Activated CD8-positive, alpha-beta T cell treated with anti-CD3 and anti-CD28 coated beads, Interleukin-2, amount 10 ng/mL, durations not matched to agents 7 days and 5 days (primary cell): ENCODE results near the gene TRIM38. TPM values are rescaled to one million over a fixed set of nuclear protein-coding genes. Genes with fewer than 3 reads are reported as not detected.

Source experiments
- ATAC-seq: fragments of 150-1000 bp; cut with Tn5 transposase; one replicate; pipeline ENCODE4 v1.10.0; 2021; ENCODE audit warnings: moderate library complexity
- CTCF ChIA-PET: fragments of 350-600 bp; sonication (Branson Sonifier 250); formaldehyde crosslinking; loops from one replicate; lab custom pipeline; 2021; ENCODE audit warnings: antibody characterized with exemption; lab: Charles Lee
- POLR2A ChIA-PET: fragments of 350-600 bp; sonication (Branson Sonifier 250); formaldehyde crosslinking; loops from one replicate; lab custom pipeline; 2021; ENCODE audit warnings: antibody characterized with exemption; lab: Charles Lee
- DNase-seq: peaks from one replicate; pipeline ENCODE4 v3.0.0-alpha.2; 2020
- H3K27ac Mint-ChIP-seq: one replicate; pipeline ENCODE4 v1.8.0; 2021; ENCODE audit warnings: mild to moderate bottlenecking, mixed read lengths
- H3K27me3 Mint-ChIP-seq: one replicate; pipeline ENCODE4 v1.8.0; 2021; ENCODE audit warnings: low read depth, mixed read lengths
- H3K36me3 Mint-ChIP-seq: one replicate; pipeline ENCODE4 v1.8.0; 2021; ENCODE audit warnings: low read depth, mixed read lengths
- H3K4me1 Mint-ChIP-seq: one replicate; pipeline ENCODE4 v1.8.0; 2021; ENCODE audit warnings: low read depth, mixed read lengths
- H3K4me3 Mint-ChIP-seq: one replicate; pipeline ENCODE4 v1.8.0; 2021; ENCODE audit warnings: mild to moderate bottlenecking, mixed read lengths
- H3K9me3 Mint-ChIP-seq: one replicate; pipeline ENCODE4 v1.8.0; 2022; ENCODE audit warnings: mixed read lengths; ENCODE audit not compliant: insufficient read depth
- total RNA-seq, 2 experiments: library from RNA; stranded (reverse); gene quantifications; one replicate each; pipeline ENCODE4 v1.2.3, GENCODE V29; 2021

The TRIM38 gene
- total RNA-seq, 2 experiments from 2014 or later, result 19.1 to 19.5 TPM

- Mint-ChIP-seq H3K27me3 (peaks cover 3% of the 10 kb centered on the region), H3K4me1 (peaks cover 72% of the 10 kb centered on the region), H3K36me3 (peaks cover 20% of the 10 kb centered on the region), H3K4me3 (peak overlapping the region; percentile 41), H3K27ac (peak overlapping the region; percentile 99), H3K9me3 (no peaks in the 10 kb centered on the region)
- ATAC-seq (no peak), DNase-seq (no peak)
- ChIA-PET POLR2A (interaction anchor here (1.1 to 19.5 kb wide), 26 partner anchors 8 to 1865 kb away, joined by 3 to 1951 read pairs (median 30); a partner anchor contains a TSS), CTCF (interaction anchor here (1.4 kb wide), 1 partner anchor 11 kb away, joined by 4 read pairs; no protein-coding TSS in a partner anchor)
Measured at GRCh38 chr6:26028212-26028745, 65.7 kb downstream of the TRIM38 start.

DNA sequence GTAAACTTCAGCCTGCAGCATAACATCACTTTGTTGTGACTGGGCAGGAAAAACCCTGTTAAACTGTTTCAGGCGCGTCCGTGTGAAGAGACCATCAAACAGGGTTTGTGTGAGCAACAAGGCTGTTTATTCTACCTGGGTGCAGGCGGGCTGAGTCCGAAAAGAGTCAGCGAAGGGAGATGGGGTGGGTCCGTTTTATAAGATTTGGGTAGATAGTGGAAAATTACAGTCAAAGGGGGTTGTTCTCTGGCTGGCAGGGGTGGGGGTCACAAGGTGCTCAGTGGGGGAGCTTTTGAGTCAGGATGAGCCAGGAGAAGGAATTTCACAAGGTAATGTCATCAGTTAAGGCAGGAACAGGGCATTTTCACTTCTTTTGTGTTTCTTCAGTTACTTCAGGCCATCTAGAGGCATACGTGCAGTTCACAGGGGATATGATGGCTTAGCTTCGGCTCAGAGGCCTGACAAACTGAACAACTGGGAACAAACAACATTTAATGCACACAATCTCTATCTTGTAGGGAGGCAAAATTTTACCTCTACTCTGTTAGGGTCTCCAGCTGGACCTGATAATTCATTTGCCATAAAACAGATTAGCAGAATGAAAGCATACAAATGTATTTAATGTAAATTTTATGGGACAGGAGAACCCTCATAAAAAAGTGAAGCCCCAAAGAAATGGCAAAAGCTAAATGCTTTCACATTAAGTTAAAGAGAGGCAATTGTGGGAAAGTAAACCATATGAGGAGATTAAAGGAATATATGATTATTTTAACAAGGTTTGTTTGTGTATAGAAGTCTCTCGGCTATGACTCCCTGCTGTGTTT, 66.4 kb downstream of the TRIM38 start:
- H3K4me3 Mint-ChIP-seq, result peak overlapping the region; percentile 41
- H3K36me3 Mint-ChIP-seq, result peaks cover 21% of the 10 kb centered on the region
- H3K9me3 Mint-ChIP-seq, result no peaks in the 10 kb centered on the region
- ATAC-seq (no peak), DNase-seq (no peak)
- H3K27me3 Mint-ChIP-seq, result peaks cover 3% of the 10 kb centered on the region
- ChIA-PET POLR2A (interaction anchor here (0.7 to 19.5 kb wide), 23 partner anchors 9 to 1865 kb away, joined by 3 to 1951 read pairs (median 68); a partner anchor contains a TSS), CTCF (interaction anchor here (1.0 to 1.4 kb wide), 2 partner anchors 12 to 68 kb away, joined by 4 to 5 read pairs; no protein-coding TSS in a partner anchor)
- peaks cover 72% of the 10 kb centered on the region for H3K4me1 Mint-ChIP-seq
- H3K27ac Mint-ChIP-seq, result peak overlapping the region; percentile 99

DNA sequence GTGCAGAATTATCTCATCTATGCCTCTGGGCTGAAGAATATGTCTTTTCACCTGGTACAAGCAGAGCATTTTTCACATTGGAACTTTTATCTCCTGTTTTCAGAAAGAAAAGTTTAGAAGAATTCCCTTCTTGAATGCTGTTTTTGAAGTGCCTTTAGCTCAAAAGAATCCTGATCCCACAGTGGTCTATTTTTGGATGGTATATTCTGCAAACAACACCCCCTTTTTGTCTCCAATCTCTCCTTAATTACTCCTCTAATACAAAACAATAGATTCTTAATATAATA, 66.9 kb downstream of the TRIM38 start:
- peak overlapping the region; percentile 99 for H3K27ac Mint-ChIP-seq
- ATAC-seq (no peak), DNase-seq (no peak)
- H3K4me3 Mint-ChIP-seq, result no peak overlapping the region
- ChIA-PET CTCF (interaction anchor here (1.0 to 5.6 kb wide), 2 partner anchors 15 to 68 kb away, joined by 5 to 57 read pairs; a partner anchor contains a TSS), POLR2A (interaction anchor here (0.7 to 19.5 kb wide), 20 partner anchors 10 to 1864 kb away, joined by 3 to 1951 read pairs (median 85); a partner anchor contains a TSS)
- peaks cover 3% of the 10 kb centered on the region for H3K27me3 Mint-ChIP-seq
- peaks cover 72% of the 10 kb centered on the region for H3K4me1 Mint-ChIP-seq
- H3K36me3 Mint-ChIP-seq, result peaks cover 21% of the 10 kb centered on the region
- no peaks in the 10 kb centered on the region for H3K9me3 Mint-ChIP-seq

DNA sequence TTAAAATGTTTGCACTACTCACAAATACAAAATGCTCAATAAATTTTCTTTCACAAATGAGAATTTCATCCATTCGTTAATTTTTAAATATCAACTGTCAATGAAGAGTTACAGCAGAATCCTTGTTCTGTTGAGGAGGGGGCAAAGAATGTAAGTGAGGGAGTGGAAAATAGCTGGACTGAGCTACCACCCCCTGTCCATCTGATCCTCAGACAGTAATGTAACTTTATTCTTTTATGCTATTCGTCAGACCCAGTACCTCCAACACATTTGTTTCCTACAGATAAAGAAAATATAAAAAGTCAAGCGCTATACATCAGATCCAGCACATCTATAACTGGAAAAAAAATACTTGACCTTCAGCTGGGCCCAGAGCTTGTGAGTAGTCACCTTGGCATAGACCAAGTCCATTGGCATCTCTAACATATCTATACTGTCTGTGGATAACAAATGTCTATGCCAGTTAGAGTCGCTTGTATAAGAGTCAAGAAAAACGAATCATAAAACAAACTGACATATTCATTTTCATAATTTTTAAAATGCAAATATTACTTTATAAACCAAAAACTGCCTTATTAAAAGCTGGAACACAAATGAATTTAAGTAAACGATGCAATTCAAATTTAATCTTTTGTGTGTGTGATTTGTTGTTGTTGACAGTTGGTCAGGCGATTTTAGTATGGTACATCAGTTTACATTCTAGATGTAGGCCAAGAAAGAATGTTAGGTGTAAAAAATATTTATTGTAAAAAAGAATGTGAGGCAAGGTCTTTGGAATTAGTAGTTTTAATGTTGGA, 67.5 kb downstream of the TRIM38 start:
- ATAC-seq (no peak), DNase-seq (no peak)
- H3K36me3 Mint-ChIP-seq, result peaks cover 21% of the 10 kb centered on the region
- H3K4me3 Mint-ChIP-seq, result peak overlapping the region; percentile 93
- peaks cover 3% of the 10 kb centered on the region for H3K27me3 Mint-ChIP-seq
- no peaks in the 10 kb centered on the region for H3K9me3 Mint-ChIP-seq
- CTCF ChIA-PET, result interaction anchor here (1.0 to 5.6 kb wide), 3 partner anchors 10 to 67 kb away, joined by 5 to 57 read pairs (median 32); a partner anchor contains a TSS
- POLR2A ChIA-PET, result interaction anchor here (0.7 to 19.5 kb wide), 25 partner anchors 10 to 1864 kb away, joined by 3 to 1951 read pairs (median 59); a partner anchor contains a TSS
- H3K4me1 Mint-ChIP-seq, result peaks cover 73% of the 10 kb centered on the region
- H3K27ac Mint-ChIP-seq, result peak overlapping the region; percentile 99

DNA sequence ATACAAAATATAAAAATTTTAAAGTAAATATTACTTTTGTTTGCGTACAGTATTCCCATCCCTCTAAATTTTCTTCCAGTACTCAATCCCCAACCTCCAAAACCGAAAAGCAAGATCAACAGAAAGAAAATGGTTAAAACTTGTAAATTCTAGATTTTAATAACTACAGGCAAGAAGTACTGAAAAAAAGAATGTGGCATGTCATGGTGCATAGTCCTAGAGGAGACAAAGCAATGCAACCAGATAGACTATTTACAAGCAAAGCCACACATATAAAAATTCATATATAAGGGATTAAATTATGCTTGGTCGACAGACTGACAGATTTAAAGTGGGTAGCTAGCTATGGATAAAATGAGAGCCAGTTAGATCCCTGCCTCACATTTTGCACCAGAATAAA, 68.1 kb downstream of the TRIM38 start:
- Mint-ChIP-seq H3K4me3 (peak overlapping the region; percentile 93), H3K4me1 (peaks cover 71% of the 10 kb centered on the region), H3K36me3 (peaks cover 21% of the 10 kb centered on the region)

GRCh38 chr6:26031151-26031594, 68.6 kb downstream of the TRIM38 start:
- CTCF ChIA-PET, result interaction anchor here (1.7 to 5.6 kb wide), 5 partner anchors 11 to 92 kb away, joined by 3 to 57 read pairs (median 7); a partner anchor contains a TSS
- Mint-ChIP-seq H3K4me3 (peak overlapping the region; percentile 93), H3K27ac (peak overlapping the region; percentile 99), H3K27me3 (peaks cover 3% of the 10 kb centered on the region), H3K9me3 (no peaks in the 10 kb centered on the region), H3K4me1 (peaks cover 70% of the 10 kb centered on the region), H3K36me3 (peaks cover 21% of the 10 kb centered on the region)
- DNase-seq (no peak), ATAC-seq (no peak)
- POLR2A ChIA-PET, result interaction anchor here (0.6 to 19.5 kb wide), 43 partner anchors 9 to 1863 kb away, joined by 3 to 1951 read pairs (median 20); partner anchors contain the start of gene TRIM38

More for the DNA sequence above, 68.1 kb downstream of the TRIM38 start:
- DNase-seq, result no peak
- no peaks in the 10 kb centered on the region for H3K9me3 Mint-ChIP-seq
- POLR2A ChIA-PET, result interaction anchor here (0.7 to 19.5 kb wide), 38 partner anchors 10 to 1863 kb away, joined by 3 to 1951 read pairs (median 38); partner anchors contain the start of gene TRIM38
- peaks cover 3% of the 10 kb centered on the region for H3K27me3 Mint-ChIP-seq
- no peak for ATAC-seq
- peak overlapping the region; percentile 99 for H3K27ac Mint-ChIP-seq
- CTCF ChIA-PET, result interaction anchor here (1.7 to 5.6 kb wide), 4 partner anchors 11 to 93 kb away, joined by 3 to 57 read pairs (median 18); a partner anchor contains a TSS

- POLR2A ChIA-PET, result interaction anchor here (0.6 to 19.5 kb wide), 52 partner anchors 9 to 1862 kb away, joined by 3 to 1951 read pairs (median 10); partner anchors contain the start of gene TRIM38
- Mint-ChIP-seq H3K4me1 (peaks cover 68% of the 10 kb centered on the region), H3K27me3 (peaks cover 3% of the 10 kb centered on the region), H3K27ac (peak overlapping the region; percentile 99), H3K9me3 (no peaks in the 10 kb centered on the region), H3K36me3 (peaks cover 19% of the 10 kb centered on the region), H3K4me3 (peak overlapping the region; percentile 93)
- CTCF ChIA-PET, result interaction anchor here (1.7 to 5.6 kb wide), 5 partner anchors 12 to 92 kb away, joined by 3 to 57 read pairs (median 7); a partner anchor contains a TSS
- DNase-seq (peak; percentile 97), ATAC-seq (peak; percentile 66)
Measured at GRCh38 chr6:26031595-26032339, 69.2 kb downstream of the TRIM38 start.

DNA sequence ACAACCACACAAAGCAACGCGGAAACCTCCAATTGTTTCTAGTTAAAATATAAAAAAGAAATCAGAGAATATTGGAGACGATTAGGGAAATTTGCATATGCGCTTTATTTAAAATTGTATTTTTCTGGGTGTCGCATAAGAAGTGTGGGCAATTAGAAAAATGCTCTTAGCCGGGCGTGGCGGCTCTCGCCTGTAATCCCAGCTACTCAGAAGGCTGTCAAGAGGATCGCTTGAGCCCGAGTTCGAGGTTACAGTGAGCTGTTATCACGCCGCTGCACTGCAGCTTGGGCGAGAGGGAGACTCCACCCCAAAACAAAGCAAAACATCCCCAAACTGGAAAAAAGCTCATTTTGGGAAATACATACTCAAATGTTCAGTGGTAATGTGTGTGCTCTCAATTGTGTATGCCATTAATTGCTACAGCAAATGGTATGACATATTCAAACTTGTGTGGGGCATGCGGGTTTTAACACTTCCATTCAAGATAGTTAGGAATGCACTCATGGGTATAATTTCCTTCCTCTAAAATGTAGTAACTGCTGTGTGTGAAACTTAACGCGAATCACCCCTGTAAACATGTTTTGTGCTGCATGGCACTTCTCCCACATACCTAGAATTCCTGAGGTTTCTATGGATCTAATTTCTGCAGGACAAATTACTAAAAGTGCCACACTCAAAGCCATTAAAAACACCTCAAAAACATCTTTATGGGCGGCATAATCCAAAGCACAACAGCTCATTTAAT, 69.9 kb downstream of the TRIM38 start:
- POLR2A ChIA-PET, result interaction anchor here (0.6 to 19.5 kb wide), 49 partner anchors 8 to 1861 kb away, joined by 3 to 1951 read pairs (median 13); partner anchors contain the start of gene TRIM38
- peak; percentile 13 for ATAC-seq
- Mint-ChIP-seq H3K36me3 (peaks cover 13% of the 10 kb centered on the region), H3K4me1 (peaks cover 64% of the 10 kb centered on the region), H3K27ac (peak overlapping the region; percentile 99), H3K27me3 (no peaks in the 10 kb centered on the region), H3K9me3 (no peaks in the 10 kb centered on the region), H3K4me3 (peak overlapping the region; percentile 93)
- peak; percentile 61 for DNase-seq
- CTCF ChIA-PET, result interaction anchor here (1.7 to 5.6 kb wide), 5 partner anchors 12 to 91 kb away, joined by 3 to 57 read pairs (median 7); a partner anchor contains a TSS

DNA sequence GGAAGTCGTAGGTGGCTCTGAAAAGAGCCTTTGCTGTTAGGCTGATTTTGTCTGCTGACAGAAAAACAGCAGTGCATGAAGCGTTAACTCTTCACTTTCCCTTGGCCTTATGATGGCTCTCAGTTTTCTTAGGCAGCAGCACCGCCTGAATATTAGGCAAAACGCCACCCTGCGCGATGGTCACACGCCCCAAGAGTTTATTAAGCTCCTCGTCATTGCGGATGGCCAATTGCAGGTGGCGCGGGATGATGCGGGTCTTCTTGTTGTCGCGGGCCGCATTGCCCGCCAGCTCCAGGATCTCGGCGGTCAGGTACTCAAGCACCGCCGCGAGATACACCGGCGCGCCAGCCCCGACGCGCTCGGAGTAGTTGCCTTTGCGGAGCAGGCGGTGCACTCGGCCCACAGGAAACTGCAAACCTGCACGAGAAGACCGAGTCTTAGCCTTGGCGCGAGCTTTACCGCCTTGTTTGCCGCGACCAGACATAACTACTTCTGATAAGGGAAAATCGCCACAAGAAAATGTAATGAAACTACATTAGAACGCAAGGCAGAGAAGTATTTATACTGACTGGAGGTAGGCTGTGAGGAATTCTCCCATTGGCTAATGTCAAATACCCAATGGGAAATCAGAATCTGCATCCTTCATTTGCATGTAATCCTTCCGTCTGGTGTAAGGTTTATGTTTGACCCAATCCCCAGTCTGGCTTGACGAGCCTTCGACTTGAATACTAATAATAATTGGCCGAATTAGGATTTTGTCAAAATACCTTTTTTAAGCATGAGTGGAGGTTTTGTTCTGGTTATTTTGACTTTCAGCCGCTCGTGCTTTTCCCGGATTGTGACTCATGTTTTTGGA, 70.7 kb downstream of the TRIM38 start:
- POLR2A ChIA-PET, result interaction anchor here (0.6 to 19.5 kb wide), 39 partner anchors 13 to 1860 kb away, joined by 3 to 1951 read pairs (median 36); partner anchors contain the start of gene TRIM38
- Mint-ChIP-seq H3K27ac (peak overlapping the region; percentile 99), H3K4me3 (peak overlapping the region; percentile 93), H3K9me3 (no peaks in the 10 kb centered on the region), H3K36me3 (peaks cover 14% of the 10 kb centered on the region), H3K4me1 (peaks cover 60% of the 10 kb centered on the region), H3K27me3 (no peaks in the 10 kb centered on the region)
- CTCF ChIA-PET, result interaction anchor here (2.1 to 5.6 kb wide), 3 partner anchors 12 to 63 kb away, joined by 7 to 57 read pairs (median 32); a partner anchor contains a TSS
- DNase-seq (peak; percentile 87), ATAC-seq (peak; percentile 62)
